Suprapubic skin (tissue), 4 donors: ENCODE results near the gene MTF2. TPM values are rescaled to one million over a fixed set of nuclear protein-coding genes. Genes with fewer than 3 reads are reported as not detected.

Experiments
- DNase-seq, 2 donors: peaks; one replicate each; pipeline ENCODE4 v3.0.0-alpha.2; 2019; ENCODE audit warnings: low spot score in 2 of 2
- H3K27ac ChIP-seq: fragments of 200-600 bp; sonication (generic); one replicate; pipeline ENCODE4 v1.5.1; 2019
- H3K27me3 ChIP-seq: fragments of 200-600 bp; sonication (generic); one replicate; pipeline ENCODE4 v1.5.1; 2019
- H3K36me3 ChIP-seq: fragments of 200-600 bp; sonication (generic); one replicate; pipeline ENCODE4 v1.5.1; 2019
- H3K4me1 ChIP-seq: fragments of 200-600 bp; sonication (generic); one replicate; pipeline ENCODE4 v1.5.1; 2019
- H3K4me3 ChIP-seq: fragments of 200-600 bp; sonication (generic); one replicate; pipeline ENCODE4 v1.5.1; 2019; ENCODE audit warnings: mild to moderate bottlenecking
- H3K9me3 ChIP-seq: fragments of 200-600 bp; sonication (generic); one replicate; pipeline ENCODE4 v1.5.1; 2019
- CTCF ChIP-seq, 2 donors: fragments of 200-600 bp in 1 of 2; fragments of 450-650 bp in 1 of 2; sonication (generic) in 1 of 2; IDR thresholded peaks; one replicate each; pipeline ENCODE4 v1.5.1; 2016 to 2019; ENCODE audit warnings: antibody characterized with exemption in 2 of 2, mild to moderate bottlenecking in 1 of 2, moderate library complexity in 1 of 2
- EP300 ChIP-seq: sonication (generic); formaldehyde crosslinking; IDR thresholded peaks from one replicate; pipeline ENCODE4 v1.6.1; 2017; ENCODE audit warnings: antibody characterized with exemption
- POLR2A ChIP-seq, 2 donors: fragments of 450-650 bp; IDR thresholded peaks; one replicate each; pipeline ENCODE4 v1.6.1; 2017; ENCODE audit warnings: antibody characterized with exemption in 2 of 2, mild to moderate bottlenecking in 2 of 2, moderate library complexity in 2 of 2
- POLR2AphosphoS5 ChIP-seq, 3 donors: sonication (generic); formaldehyde crosslinking; IDR thresholded peaks; one replicate each; pipeline ENCODE4 v1.6.1; 2017; ENCODE audit warnings: antibody characterized with exemption in 3 of 3
- WGBS: methylation state at CpG from one replicate; pipeline ENCODE4 v1.1.5; 2018; 5-methylcytosine and 5-hydroxymethylcytosine counted together
- total RNA-seq, 4 donors: library from RNA; depleted of rRNA; stranded (reverse); fragments of >200 nt; gene quantifications; one replicate each; pipeline ENCODE4 v1.1.0, GENCODE V29; 2016

The MTF2 gene
- total RNA-seq, 4 donors from 2014 or later: 7.9 to 35.3 (median 16.0) TPM

- H3K4me3 ChIP-seq: no peak overlapping the region
- H3K27ac ChIP-seq: no peak overlapping the region
- no peak for DNase-seq
- no peaks in the 10 kb centered on the region for H3K27me3 ChIP-seq
- WGBS: 60% methylated on average over 4 of the region's 4 CpGs
- no peak for TF ChIP-seq POLR2A (IDR thresholded peaks at IDR 0.05)
- TF ChIP-seq EP300: no peak
- H3K9me3 ChIP-seq: no peaks in the 10 kb centered on the region
- no peaks in the 10 kb centered on the region for H3K4me1 ChIP-seq
- peaks cover 23% of the 10 kb centered on the region for H3K36me3 ChIP-seq
Observed at GRCh38 chr1:93124556-93125355, 45.7 kb downstream of the MTF2 start.

- H3K27ac ChIP-seq: no peak overlapping the region
- no peaks in the 10 kb centered on the region for H3K27me3 ChIP-seq
- H3K36me3 ChIP-seq: peaks cover 35% of the 10 kb centered on the region
- no peaks in the 10 kb centered on the region for H3K4me1 ChIP-seq
- TF ChIP-seq EP300 (no peak), CTCF (IDR thresholded peaks at IDR 0.05) (no peak), POLR2A (IDR thresholded peaks at IDR 0.05) (no peak), POLR2AphosphoS5 (IDR thresholded peaks at IDR 0.05) (no peak)
- DNase-seq: no peak
- no peak overlapping the region for H3K4me3 ChIP-seq
- H3K9me3 ChIP-seq: no peaks in the 10 kb centered on the region
Observed at GRCh38 chr1:93129507-93130099, 50.5 kb downstream of the MTF2 start.

GRCh38 chr1:93132638-93133037 is 53.6 kb downstream of the MTF2 start:
- Histone ChIP-seq H3K4me3 (no peak overlapping the region), H3K36me3 (peaks cover 59% of the 10 kb centered on the region), H3K4me1 (no peaks in the 10 kb centered on the region)

GRCh38 chr1:93136445-93136844 is 57.4 kb downstream of the MTF2 start:
- H3K27ac ChIP-seq: no peak overlapping the region
- no peak for DNase-seq
- no peaks in the 10 kb centered on the region for H3K27me3 ChIP-seq
- no peak for TF ChIP-seq POLR2A (IDR thresholded peaks at IDR 0.05)
- TF ChIP-seq EP300: no peak
- no peak for TF ChIP-seq CTCF (IDR thresholded peaks at IDR 0.05)
- TF ChIP-seq POLR2AphosphoS5 (IDR thresholded peaks at IDR 0.05): no peak
- H3K9me3 ChIP-seq: no peaks in the 10 kb centered on the region
- 92% methylated on average over 5 of the region's 5 CpGs for WGBS
- peaks cover 56% of the 10 kb centered on the region for H3K36me3 ChIP-seq
- no peak overlapping the region for H3K4me3 ChIP-seq
- no peaks in the 10 kb centered on the region for H3K4me1 ChIP-seq

More at GRCh38 chr1:93132638-93133037, 53.6 kb downstream of the MTF2 start:
- H3K27ac ChIP-seq: no peak overlapping the region
- H3K9me3 ChIP-seq: no peaks in the 10 kb centered on the region
- H3K27me3 ChIP-seq: no peaks in the 10 kb centered on the region
- no peak for TF ChIP-seq EP300
- TF ChIP-seq POLR2A (IDR thresholded peaks at IDR 0.05): no peak
- no peak for TF ChIP-seq POLR2AphosphoS5 (IDR thresholded peaks at IDR 0.05)
- TF ChIP-seq CTCF (IDR thresholded peaks at IDR 0.05): no peak
- no peak for DNase-seq

- DNase-seq: no peak
- 58% methylated on average over 3 of the region's 3 CpGs for WGBS
Observed at GRCh38 chr1:93137604-93138292, 58.7 kb downstream of the MTF2 start.

More at GRCh38 chr1:93137604-93138292, 58.7 kb downstream of the MTF2 start:
- H3K4me1 ChIP-seq: no peaks in the 10 kb centered on the region
- H3K4me3 ChIP-seq: no peak overlapping the region
- H3K27me3 ChIP-seq: no peaks in the 10 kb centered on the region
- no peak overlapping the region for H3K27ac ChIP-seq
- TF ChIP-seq CTCF (IDR thresholded peaks at IDR 0.05) (no peak), EP300 (no peak), POLR2AphosphoS5 (IDR thresholded peaks at IDR 0.05) (no peak), POLR2A (IDR thresholded peaks at IDR 0.05) (no peak)
- no peaks in the 10 kb centered on the region for H3K9me3 ChIP-seq
- peaks cover 55% of the 10 kb centered on the region for H3K36me3 ChIP-seq
